T-helper 1 cell treated with Interleukin-12 subunit alpha and Interleukin-12 subunit beta and Interleukin-4 antibody, amounts not matched to agents 30 μg/mL and 1 μg/mL, for 36 hours (primary cell): Measurements from ENCODE around the gene RGS11.
A peak's percentile ranks its signal among the peaks of the same experiment; 100 is the strongest.

Experiments used
- H3K27ac Mint-ChIP-seq: one replicate; pipeline ENCODE4 v1.8.0; 2021; ENCODE audit warnings: mild to moderate bottlenecking, mixed read lengths
- H3K27me3 Mint-ChIP-seq: one replicate; pipeline ENCODE4 v1.8.0; 2021; ENCODE audit warnings: low read depth, mixed read lengths
- H3K36me3 Mint-ChIP-seq: one replicate; pipeline ENCODE4 v1.8.0; 2021; ENCODE audit warnings: low read depth, mixed read lengths
- H3K4me1 Mint-ChIP-seq: one replicate; pipeline ENCODE4 v1.8.0; 2021; ENCODE audit warnings: low read depth, mixed read lengths
- H3K4me3 Mint-ChIP-seq: one replicate; pipeline ENCODE4 v1.8.0; 2021; ENCODE audit warnings: mild to moderate bottlenecking, moderate library complexity, mixed read lengths
- H3K9me3 Mint-ChIP-seq: one replicate; pipeline ENCODE4 v1.8.0; 2021; ENCODE audit warnings: mixed read lengths

The RGS11 gene

DNA sequence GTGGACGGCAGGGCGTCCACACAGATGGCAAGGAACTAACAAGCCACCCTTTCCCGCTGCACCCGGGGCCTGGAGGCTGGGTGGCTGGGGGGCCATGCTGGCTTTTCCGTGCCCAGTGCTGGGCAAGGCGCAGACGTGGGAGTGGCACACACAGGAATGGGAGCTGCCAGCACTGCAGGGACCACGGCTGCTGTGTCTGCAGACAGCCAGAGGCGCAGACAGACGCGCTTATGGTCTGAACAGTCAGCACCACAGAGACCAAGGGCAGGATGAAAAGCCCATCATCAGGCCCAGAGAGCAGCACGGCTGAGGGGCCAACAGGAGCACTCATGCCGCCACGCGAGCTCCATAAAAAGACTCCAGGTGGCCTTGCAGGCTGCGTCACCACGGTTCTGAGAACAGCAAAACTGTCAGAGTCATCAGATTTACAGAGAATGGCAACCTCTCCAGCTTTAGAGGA lies 31.2 kb upstream of the RGS11 start:
- H3K36me3 Mint-ChIP-seq: peaks cover 11% of the 10 kb centered on the region
- H3K4me3 Mint-ChIP-seq: no peak overlapping the region
- no peak overlapping the region for H3K27ac Mint-ChIP-seq
- H3K27me3 Mint-ChIP-seq: no peaks in the 10 kb centered on the region
- H3K9me3 Mint-ChIP-seq: no peaks in the 10 kb centered on the region
- H3K4me1 Mint-ChIP-seq: peaks cover 3% of the 10 kb centered on the region

DNA sequence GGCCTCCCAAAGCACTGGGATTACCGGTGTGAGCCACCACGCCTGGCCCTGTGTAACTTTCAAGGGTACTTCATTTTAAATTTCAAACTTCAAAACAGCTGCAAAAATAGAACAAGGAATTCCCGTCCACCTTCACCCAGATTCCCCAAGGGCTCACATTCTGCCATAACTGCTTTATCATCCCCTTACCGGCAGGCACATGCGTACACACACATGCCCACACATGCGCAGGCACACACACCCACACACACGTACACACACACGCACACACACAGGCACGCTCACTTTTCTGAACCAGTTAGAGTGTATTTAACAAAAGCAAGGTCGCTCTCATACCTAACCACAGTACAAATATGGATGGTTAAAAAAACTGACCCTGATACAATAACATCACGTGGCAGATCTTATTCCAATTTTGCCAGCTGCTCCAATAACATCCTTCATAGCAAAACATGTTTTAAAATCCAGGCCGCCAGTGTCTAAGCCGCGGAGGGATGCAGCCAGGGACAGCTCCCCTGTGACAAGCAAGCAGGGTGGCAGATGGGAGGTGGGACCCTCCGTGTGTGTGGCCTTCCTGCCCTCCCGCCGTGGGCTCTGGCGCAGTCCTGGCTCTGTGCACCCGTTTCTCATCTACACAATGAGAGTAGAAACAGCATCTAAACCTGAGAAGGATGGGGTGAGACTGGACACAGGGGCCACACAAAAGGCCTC lies 30.3 kb upstream of the RGS11 start:
- H3K9me3 Mint-ChIP-seq: no peaks in the 10 kb centered on the region
- H3K27me3 Mint-ChIP-seq: no peaks in the 10 kb centered on the region
- H3K36me3 Mint-ChIP-seq: peaks cover 6% of the 10 kb centered on the region
- no peak overlapping the region for H3K27ac Mint-ChIP-seq
- no peak overlapping the region for H3K4me3 Mint-ChIP-seq
- peaks cover 3% of the 10 kb centered on the region for H3K4me1 Mint-ChIP-seq

DNA sequence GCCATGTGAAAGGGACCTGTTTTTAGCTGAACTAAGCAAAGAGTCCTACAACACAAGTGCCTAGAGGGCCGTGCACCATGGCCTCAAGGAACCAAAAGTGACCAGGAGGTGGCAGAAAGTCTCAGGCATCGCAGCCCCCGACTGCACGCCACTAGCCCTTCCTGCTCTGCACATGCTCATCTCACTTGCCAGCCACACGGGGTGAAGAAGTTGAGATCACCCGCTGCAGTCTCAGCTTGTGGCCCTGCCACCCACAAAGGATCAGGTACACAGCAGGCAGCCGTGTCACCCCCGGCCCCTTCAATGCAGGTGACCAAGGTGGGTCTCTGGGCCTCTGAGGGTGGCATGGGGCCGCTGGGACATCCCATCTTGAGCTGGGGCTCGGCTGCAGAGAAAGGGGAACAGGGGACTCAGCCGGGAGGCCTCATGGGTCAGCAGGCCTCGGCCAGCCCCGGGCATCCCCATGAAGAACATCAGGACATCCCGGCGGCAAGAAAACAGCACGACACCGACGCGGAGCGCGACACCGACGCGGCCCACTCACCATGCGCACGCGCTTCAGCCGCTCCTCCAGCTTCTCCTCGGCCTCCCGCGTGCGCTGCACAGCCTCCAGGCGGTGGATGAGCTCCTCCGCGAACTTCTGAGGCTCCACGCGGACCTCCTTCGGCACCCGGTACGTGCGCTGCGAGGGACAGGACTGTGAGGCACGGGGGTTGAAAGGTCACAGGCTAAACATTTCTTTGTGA lies 28.2 kb upstream of the RGS11 start:
- Mint-ChIP-seq H3K36me3 (peaks cover 3% of the 10 kb centered on the region), H3K4me3 (no peak overlapping the region), H3K27me3 (no peaks in the 10 kb centered on the region), H3K9me3 (no peaks in the 10 kb centered on the region), H3K27ac (no peak overlapping the region), H3K4me1 (no peaks in the 10 kb centered on the region)

DNA sequence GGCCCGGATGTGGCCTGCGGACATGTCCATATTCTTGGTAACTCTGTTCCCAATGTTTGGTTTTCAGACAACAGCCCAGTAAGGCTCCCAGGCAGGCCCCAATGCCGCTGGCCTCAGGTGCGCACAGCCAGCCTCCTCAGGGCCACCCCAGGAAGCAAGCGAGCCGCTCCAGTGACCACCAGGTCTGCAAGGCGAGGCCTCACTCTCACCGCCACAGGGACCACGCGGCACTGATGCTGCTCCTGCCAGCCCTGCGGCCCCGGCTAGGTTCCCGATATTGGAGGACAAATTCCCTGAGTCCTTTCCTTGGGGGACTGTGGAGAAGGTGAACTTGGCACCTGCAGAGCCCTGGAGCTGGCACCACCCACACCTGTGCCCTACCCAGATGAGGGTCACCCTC lies 26.2 kb upstream of the RGS11 start:
- Mint-ChIP-seq H3K27ac (no peak overlapping the region), H3K4me1 (no peaks in the 10 kb centered on the region), H3K27me3 (no peaks in the 10 kb centered on the region), H3K36me3 (peaks cover 4% of the 10 kb centered on the region), H3K9me3 (no peaks in the 10 kb centered on the region), H3K4me3 (no peak overlapping the region)

DNA sequence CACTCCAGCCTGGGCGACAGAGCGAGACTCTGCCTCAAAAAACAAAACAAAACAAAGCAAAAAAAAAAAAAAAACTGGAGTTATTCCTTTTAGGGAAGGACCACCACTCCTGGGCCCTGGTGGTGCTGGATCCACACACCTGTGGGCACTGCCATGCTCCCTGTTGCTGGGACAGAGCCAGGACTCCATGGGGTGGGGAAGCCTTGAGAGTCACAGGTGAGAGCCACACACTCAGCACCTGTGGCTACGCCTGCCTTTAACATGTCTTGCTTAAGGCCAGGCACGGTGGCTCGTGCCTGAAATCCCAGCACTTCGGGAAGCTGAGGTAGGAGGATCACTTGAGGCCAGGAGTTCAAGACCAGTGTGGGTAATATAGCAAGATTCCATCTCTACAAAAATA lies 25.5 kb upstream of the RGS11 start:
- Mint-ChIP-seq H3K36me3 (peaks cover 4% of the 10 kb centered on the region), H3K4me3 (no peak overlapping the region), H3K9me3 (no peaks in the 10 kb centered on the region), H3K4me1 (no peaks in the 10 kb centered on the region), H3K27ac (peak overlapping the region; percentile 4), H3K27me3 (no peaks in the 10 kb centered on the region)

DNA sequence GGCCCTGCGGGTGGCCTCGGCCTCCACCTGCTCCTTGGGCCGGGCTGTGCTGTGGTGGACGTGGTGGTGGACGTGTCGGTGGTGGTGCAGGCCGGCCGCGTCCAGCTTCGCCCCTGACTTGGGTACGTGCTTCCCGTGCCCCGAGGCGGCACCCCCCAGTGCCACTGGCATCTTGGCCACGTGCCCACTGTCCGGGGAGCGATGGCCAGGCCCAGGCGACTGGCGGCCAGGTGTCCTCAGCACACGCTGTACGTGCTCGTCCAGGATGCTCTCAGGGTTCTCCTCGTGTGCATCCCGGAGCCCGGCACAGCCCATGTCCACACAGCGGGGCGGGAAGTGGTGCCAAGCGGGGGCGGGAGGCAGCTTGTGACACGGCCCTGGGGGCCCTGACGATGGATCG lies 22.1 kb upstream of the RGS11 start:
- H3K9me3 Mint-ChIP-seq: no peaks in the 10 kb centered on the region
- H3K27ac Mint-ChIP-seq: no peak overlapping the region
- no peaks in the 10 kb centered on the region for H3K4me1 Mint-ChIP-seq
- no peaks in the 10 kb centered on the region for H3K27me3 Mint-ChIP-seq
- H3K4me3 Mint-ChIP-seq: no peak overlapping the region
- peaks cover 1% of the 10 kb centered on the region for H3K36me3 Mint-ChIP-seq

DNA sequence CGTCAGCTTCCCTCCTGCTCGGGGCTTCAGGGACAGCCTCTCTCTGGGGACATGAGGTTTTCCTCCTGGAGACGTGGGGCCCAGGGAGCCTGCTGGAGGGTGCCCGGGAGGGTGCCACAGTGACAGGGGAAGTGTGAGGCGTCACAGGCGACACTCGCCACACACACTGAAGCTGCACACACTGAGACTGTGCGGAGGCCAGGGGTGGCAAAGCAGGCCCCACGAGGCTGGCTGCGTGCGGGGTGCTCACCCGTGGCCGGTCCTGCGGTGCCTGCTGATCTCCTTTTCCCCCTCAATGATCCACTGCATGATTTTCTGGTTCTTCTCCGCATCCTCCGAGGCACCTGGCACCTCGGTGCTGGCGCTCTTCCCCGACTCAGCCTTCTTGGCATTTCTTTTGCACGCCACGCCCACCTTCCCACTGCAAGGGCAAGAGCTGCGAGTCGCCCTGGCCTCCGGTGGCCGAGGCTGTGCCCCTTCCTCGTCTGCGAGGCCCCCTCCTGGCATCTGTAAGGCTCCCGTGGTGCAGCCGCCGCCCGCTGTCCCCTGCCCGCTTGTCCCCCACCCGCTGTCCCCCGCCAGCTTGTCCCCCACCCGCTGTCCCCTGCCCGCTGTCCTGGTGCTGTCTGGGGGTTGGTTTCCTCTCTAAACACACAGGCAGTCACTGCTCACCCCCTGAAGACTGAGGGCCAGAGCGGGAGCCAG lies 21.2 kb upstream of the RGS11 start:
- Mint-ChIP-seq H3K27me3 (no peaks in the 10 kb centered on the region), H3K4me3 (no peak overlapping the region), H3K4me1 (no peaks in the 10 kb centered on the region), H3K36me3 (peaks cover 1% of the 10 kb centered on the region), H3K27ac (no peak overlapping the region), H3K9me3 (no peaks in the 10 kb centered on the region)

DNA sequence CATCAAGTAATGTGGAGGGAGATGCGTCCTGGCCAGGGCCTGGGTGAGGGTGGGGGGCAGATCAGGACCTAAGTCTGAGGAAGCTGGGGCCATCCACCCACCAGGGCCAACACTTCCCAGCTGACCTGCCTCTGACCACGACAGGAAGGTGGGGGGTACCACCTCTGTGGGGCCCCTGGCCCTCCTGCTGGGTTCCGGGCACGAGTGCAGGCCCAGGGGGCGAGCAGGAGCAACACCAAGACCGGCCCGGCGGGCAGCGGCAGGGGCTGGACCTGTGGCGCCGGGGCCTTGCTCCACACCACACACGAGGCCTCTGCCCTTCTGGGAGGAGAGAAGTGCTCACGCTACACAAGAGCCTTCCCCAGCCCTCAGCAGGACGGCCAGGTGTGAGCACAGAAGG lies 20.5 kb upstream of the RGS11 start:
- no peaks in the 10 kb centered on the region for H3K4me1 Mint-ChIP-seq
- no peaks in the 10 kb centered on the region for H3K9me3 Mint-ChIP-seq
- no peak overlapping the region for H3K4me3 Mint-ChIP-seq
- peaks cover 1% of the 10 kb centered on the region for H3K36me3 Mint-ChIP-seq
- H3K27me3 Mint-ChIP-seq: no peaks in the 10 kb centered on the region
- H3K27ac Mint-ChIP-seq: no peak overlapping the region

DNA sequence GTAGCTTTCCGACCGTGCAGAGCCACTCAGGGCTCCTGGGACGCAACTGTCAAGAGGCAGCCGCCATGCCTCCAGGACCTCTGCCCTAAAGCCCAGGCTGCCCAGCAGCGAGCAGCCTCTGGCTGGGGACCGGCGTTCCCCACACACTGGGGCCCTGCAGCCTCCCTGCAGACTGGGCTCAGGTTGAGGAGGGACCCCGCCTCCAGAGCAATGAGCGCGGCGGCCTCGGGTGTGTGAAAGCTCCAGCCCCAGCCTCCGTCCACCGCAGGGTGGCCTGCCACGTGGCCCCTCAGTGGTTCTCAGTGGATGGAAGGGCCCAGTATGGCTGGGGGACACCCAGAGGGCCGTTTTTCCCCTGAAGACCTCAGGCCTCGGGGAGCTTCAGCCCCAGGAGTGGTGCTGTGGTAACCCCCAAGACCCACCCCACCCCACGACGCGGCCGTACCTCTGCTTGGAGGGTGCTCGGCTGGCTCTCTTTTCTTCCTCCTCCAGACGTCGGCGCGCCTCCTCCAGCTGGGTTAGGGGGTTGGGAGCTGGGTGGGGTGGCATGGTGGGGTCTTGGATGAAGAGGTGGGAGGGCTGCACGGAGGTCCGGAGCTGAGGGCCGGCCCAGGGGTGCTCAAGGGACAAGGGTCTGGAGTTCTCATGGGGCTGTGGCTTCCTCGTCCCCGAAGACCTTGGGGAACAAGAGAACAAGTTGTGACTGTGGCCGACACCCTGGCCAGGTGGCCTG lies 17.5 kb upstream of the RGS11 start:
- no peak overlapping the region for H3K4me3 Mint-ChIP-seq
- H3K4me1 Mint-ChIP-seq: no peaks in the 10 kb centered on the region
- H3K27me3 Mint-ChIP-seq: no peaks in the 10 kb centered on the region
- H3K36me3 Mint-ChIP-seq: no peaks in the 10 kb centered on the region
- H3K27ac Mint-ChIP-seq: no peak overlapping the region
- H3K9me3 Mint-ChIP-seq: no peaks in the 10 kb centered on the region

DNA sequence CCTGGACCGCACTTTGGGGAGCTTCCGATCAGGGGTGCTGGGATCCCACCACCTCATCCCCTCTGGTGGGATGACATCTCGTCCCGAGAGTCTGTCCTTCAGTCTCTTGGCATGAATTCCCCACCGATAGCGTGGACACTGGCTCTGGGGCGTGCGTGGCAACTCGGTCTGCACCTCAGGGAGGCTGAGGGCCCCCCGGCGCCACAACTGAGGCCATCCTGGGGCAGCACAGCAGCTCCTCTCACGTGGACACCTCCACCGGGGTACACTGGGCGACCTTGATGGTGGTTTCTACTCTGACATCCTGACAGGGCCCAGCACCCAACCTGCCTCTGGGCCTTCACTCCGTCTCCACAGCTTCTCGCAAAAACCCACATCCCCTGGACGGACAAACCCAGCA lies 15.8 kb upstream of the RGS11 start:
- Mint-ChIP-seq H3K9me3 (no peaks in the 10 kb centered on the region), H3K27ac (no peak overlapping the region), H3K4me3 (no peak overlapping the region), H3K27me3 (no peaks in the 10 kb centered on the region), H3K36me3 (peaks cover 2% of the 10 kb centered on the region), H3K4me1 (no peaks in the 10 kb centered on the region)

DNA sequence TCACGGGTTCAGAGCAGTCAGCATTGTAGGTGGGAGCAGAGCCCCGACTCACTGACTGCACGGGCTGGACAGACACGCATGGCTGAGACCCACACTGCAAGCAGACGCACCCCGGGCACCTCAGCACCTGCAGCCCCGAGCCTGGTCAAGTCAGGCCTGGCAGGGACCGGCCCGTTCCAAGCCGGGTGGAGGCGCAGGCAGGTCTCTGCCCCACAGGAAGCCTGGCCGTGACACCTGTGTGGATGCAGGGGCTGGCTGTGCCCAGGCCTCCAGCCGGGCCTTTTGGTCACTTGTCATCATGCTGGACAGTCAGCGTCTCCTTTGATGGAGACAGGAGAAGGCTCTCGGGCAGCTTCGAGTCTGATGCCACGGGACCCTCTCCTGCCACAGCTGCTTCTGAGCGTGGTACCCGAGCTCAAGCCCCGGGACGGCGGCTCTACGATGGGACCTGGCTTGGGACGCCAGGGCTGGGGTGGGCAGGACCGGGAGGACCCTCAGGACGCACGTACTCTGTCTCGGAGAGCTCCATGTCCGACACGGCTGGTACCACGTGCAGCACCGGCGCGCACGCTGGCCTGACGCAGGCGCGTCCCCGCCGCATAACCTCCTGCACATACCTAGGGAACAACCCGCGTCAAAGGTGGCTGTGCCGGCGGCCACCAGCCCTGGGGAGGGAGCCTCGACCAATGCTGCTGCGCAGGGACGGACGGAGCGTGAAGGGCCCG lies 15.1 kb upstream of the RGS11 start:
- Mint-ChIP-seq H3K36me3 (peaks cover 6% of the 10 kb centered on the region), H3K4me1 (no peaks in the 10 kb centered on the region), H3K9me3 (no peaks in the 10 kb centered on the region), H3K27ac (no peak overlapping the region), H3K27me3 (no peaks in the 10 kb centered on the region), H3K4me3 (no peak overlapping the region)

DNA sequence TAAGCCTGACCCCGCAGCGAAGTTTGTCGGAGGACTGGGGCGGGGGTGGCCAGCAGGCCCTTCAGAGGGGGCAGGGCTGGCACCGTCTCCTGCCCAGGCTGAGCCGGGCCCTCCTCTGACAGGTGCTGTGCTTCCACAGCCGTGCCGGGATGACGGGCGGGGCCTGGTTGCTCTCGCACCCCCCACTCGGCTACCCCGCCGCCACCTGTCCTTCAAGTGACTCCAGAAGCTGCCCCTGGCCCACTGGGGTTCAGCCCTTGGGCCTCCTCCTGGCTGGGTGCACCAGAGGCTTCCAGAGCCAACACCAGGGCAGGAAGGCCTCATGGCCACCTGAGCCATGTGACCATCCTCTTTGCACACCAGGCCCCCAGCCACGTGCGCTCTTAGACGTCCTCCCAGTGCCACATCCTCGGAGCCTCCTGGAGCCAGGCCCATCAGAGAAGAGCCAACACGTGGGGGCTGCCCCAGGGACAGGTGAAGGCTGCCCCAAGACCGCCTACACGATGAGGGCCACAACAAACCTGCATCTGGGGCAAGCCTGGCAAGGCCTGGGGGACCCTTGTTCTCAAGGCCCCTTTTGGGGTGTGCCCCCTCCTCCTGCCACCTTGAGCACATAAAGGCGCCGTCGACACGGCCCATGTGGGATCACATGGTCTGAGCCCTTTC lies 14.4 kb upstream of the RGS11 start:
- Mint-ChIP-seq H3K9me3 (no peaks in the 10 kb centered on the region), H3K4me1 (no peaks in the 10 kb centered on the region), H3K36me3 (peaks cover 6% of the 10 kb centered on the region), H3K27me3 (no peaks in the 10 kb centered on the region), H3K27ac (no peak overlapping the region), H3K4me3 (no peak overlapping the region)

DNA sequence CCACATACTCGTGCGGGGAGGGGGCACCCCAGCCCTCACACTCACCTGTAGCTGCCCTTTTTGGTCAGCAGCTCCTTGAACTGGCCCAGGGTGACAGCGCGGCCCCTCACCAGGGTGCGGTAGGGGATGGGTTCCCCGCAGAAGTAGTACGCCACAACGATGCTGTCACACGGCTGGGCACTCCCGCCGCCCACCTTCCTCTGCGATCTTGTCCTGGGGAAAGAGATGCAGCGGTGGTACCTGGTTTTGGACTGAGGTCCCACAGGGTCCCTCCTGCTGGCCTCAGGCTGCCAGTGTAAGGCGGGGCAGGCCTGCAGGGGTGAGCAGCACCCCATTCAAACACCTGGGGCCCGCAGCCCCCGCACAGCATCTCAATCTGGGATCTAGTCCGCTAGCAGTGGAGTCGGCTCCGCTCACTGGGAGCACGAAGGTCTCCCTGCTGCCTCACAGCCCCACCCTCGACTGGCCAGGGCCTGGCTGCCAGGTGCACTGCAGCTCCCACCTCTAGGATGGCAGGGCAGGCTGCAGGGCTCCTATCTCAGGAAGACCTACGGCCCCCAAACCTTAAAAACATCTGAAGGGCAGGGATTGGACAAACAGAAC lies 13.8 kb upstream of the RGS11 start:
- Mint-ChIP-seq H3K27me3 (no peaks in the 10 kb centered on the region), H3K4me1 (no peaks in the 10 kb centered on the region), H3K9me3 (no peaks in the 10 kb centered on the region), H3K27ac (no peak overlapping the region), H3K36me3 (peaks cover 6% of the 10 kb centered on the region), H3K4me3 (no peak overlapping the region)
